ENCODE data around the gene WDR12. TPM values are rescaled to one million over a fixed set of nuclear protein-coding genes. Genes with fewer than 3 reads are reported as not detected.
"Not testable (repeated sequence)": the region's sequence is repeated elsewhere in the genome, so short reads cannot be mapped to it uniquely, and the experiment has no call there.

WDR12 gene
- total RNA-seq = 10 to 100 TPM in 3 of 4 donors, 1 to 10 TPM in 1; 8.2 to 17.6 (median 12.8) TPM

- peak within 1 kb of the TSS; percentile 79 to 93 (median 88) for H3K27ac ChIP-seq (replicated peaks in 1 of 4)
- peaks cover 0 to 8% (median 0%) of the 10 kb centered on the region in 4 donors for H3K36me3 ChIP-seq
- peak; percentile 96 for DNase-seq (ENCODE audit: extremely low spot score)
- H3K9me3 ChIP-seq = no peaks in the 10 kb centered on the region
- TF ChIP-seq POLR2AphosphoS5 (IDR thresholded peaks at IDR 0.05) (peak; percentile 81 to 85), CTCF (IDR thresholded peaks at IDR 0.05) (no peak), POLR2A (IDR thresholded peaks at IDR 0.05; ENCODE audit: low read depth) (peak; percentile 25), EP300 (IDR thresholded peaks at IDR 0.05) (no peak)
- 1% methylated on average over 38 of the region's 39 CpGs for WGBS
- peak within 1 kb of the TSS; percentile 65 to 78 (median 73) for H3K4me3 ChIP-seq
- peaks cover 16 to 29% (median 27%) of the 10 kb centered on the region in 4 donors for H3K4me1 ChIP-seq
- intact Hi-C loops (cut with DNase I) = no loop called here
- no peaks in the 10 kb centered on the region for H3K27me3 ChIP-seq
Observed at GRCh38 chr2:202911512-202912341, at the start of gene WDR12, which contains the start of gene CARF. Gene WDR12, minus strand, starts transcription at chr2:202911673. Its CDS starts 197 bp downstream, at chr2:202911476. Gene CARF, plus strand, starts transcription at chr2:202912275. Its CDS starts 29,628 bp downstream, at chr2:202941903.

GRCh38 chr2:202960524-202960923, 49.1 kb upstream of the WDR12 start:
- no peaks in the 10 kb centered on the region for H3K4me1 ChIP-seq
- no peak for TF ChIP-seq EP300 (IDR thresholded peaks at IDR 0.05)
- TF ChIP-seq CTCF (IDR thresholded peaks at IDR 0.05) = no peak
- TF ChIP-seq POLR2AphosphoS5 (IDR thresholded peaks at IDR 0.05) = no peak
- TF ChIP-seq POLR2A (IDR thresholded peaks at IDR 0.05; ENCODE audit: low read depth) = no peak
- 92% methylated on average over 6 of the region's 6 CpGs for WGBS
- no peaks in the 10 kb centered on the region for H3K27me3 ChIP-seq
- intact Hi-C loops (cut with DNase I) = no loop called here
- no peak overlapping the region for H3K4me3 ChIP-seq
- no peak for DNase-seq (ENCODE audit: extremely low spot score)
- H3K9me3 ChIP-seq = no peaks in the 10 kb centered on the region
- H3K36me3 ChIP-seq = peaks cover 5 to 63% (median 25%) of the 10 kb centered on the region in 4 donors
- no peak overlapping the region for H3K27ac ChIP-seq (replicated peaks in 1 of 4)

- no peak overlapping the region for H3K4me3 ChIP-seq
- TF ChIP-seq POLR2A (IDR thresholded peaks at IDR 0.05; ENCODE audit: low read depth) (no peak), EP300 (IDR thresholded peaks at IDR 0.05) (no peak), POLR2AphosphoS5 (IDR thresholded peaks at IDR 0.05) (no peak), CTCF (IDR thresholded peaks at IDR 0.05) (no peak)
- no peak for DNase-seq (ENCODE audit: extremely low spot score)
- WGBS = 34% methylated on average over 2 of the region's 2 CpGs
- H3K4me1 ChIP-seq = no peaks in the 10 kb centered on the region
- H3K36me3 ChIP-seq = peaks cover 10 to 30% (median 20%) of the 10 kb centered on the region in 4 donors
- H3K27ac ChIP-seq (replicated peaks in 1 of 4) = no peak overlapping the region
- peaks cover 0 to 7% (median 0%) of the 10 kb centered on the region in 4 donors for H3K9me3 ChIP-seq
- H3K27me3 ChIP-seq = no peaks in the 10 kb centered on the region
- intact Hi-C loops (cut with DNase I) = no loop called here
Observed at GRCh38 chr2:202950592-202950991, 39.1 kb upstream of the WDR12 start.

- H3K36me3 ChIP-seq = peaks cover 6 to 25% (median 19%) of the 10 kb centered on the region in 4 donors
- DNase-seq (ENCODE audit: extremely low spot score); intact Hi-C loops (cut with DNase I); H3K27ac ChIP-seq (replicated peaks in 1 of 4); H3K4me1 ChIP-seq; H3K4me3 ChIP-seq; H3K27me3 ChIP-seq; H3K9me3 ChIP-seq: not testable (repeated sequence)
- 99% methylated on average over 3 of the region's 3 CpGs for WGBS
Observed at GRCh38 chr2:202949333-202949732, 37.9 kb upstream of the WDR12 start.

GRCh38 chr2:202945497-202945896, 34.0 kb upstream of the WDR12 start:
- intact Hi-C loops (cut with DNase I) = no loop called here
- no peaks in the 10 kb centered on the region for H3K27me3 ChIP-seq
- H3K9me3 ChIP-seq = peaks cover 0 to 7% (median 0%) of the 10 kb centered on the region in 4 donors
- H3K4me1 ChIP-seq = peaks cover 0 to 3% (median 0%) of the 10 kb centered on the region in 4 donors
- TF ChIP-seq POLR2A (IDR thresholded peaks at IDR 0.05; ENCODE audit: low read depth) (no peak), EP300 (IDR thresholded peaks at IDR 0.05) (no peak), POLR2AphosphoS5 (IDR thresholded peaks at IDR 0.05) (no peak), CTCF (IDR thresholded peaks at IDR 0.05) (no peak)
- H3K4me3 ChIP-seq = no peak overlapping the region
- H3K36me3 ChIP-seq = peaks cover 7 to 29% (median 19%) of the 10 kb centered on the region in 4 donors
- no peak overlapping the region for H3K27ac ChIP-seq (replicated peaks in 1 of 4)
- 96% methylated on average over 2 of the region's 2 CpGs for WGBS
- no peak for DNase-seq (ENCODE audit: extremely low spot score)
